HG03565 (cell line): ENCODE data around the gene SERPINE2.

Source experiments
- ATAC-seq: cut with Tn5 transposase; IDR thresholded peaks from one replicate; pipeline ENCODE4 v1.9.1; 2021; ENCODE audit warnings: mild to moderate bottlenecking, moderate library complexity; ENCODE audit not compliant: unreplicated experiment

SERPINE2 gene

GRCh38 chr2:224055101-224055500 is 16.0 kb upstream of the SERPINE2 start:
- ATAC-seq, result no peak

GRCh38 chr2:224046752-224047151 is 7.7 kb upstream of the SERPINE2 start:
- no peak for ATAC-seq

GRCh38 chr2:224042191-224042696 is 3.2 kb upstream of the SERPINE2 start:
- ATAC-seq, result no peak

GRCh38 chr2:224041554-224041953 is 2.5 kb upstream of the SERPINE2 start:
- no peak for ATAC-seq

- ATAC-seq, result no peak
Measured at GRCh38 chr2:224040753-224041152, 1.7 kb upstream of the SERPINE2 start.

GRCh38 chr2:224039770-224040440 is 819 bp upstream of the SERPINE2 start:
- ATAC-seq, result no peak

GRCh38 chr2:224038830-224039079 is 331 bp downstream of the SERPINE2 start:
- ATAC-seq, result peak; percentile 30

- peak; percentile 31 for ATAC-seq
Measured at GRCh38 chr2:224038049-224038829, 847 bp downstream of the SERPINE2 start.

GRCh38 chr2:224036731-224037361 is 2.2 kb downstream of the SERPINE2 start:
- ATAC-seq, result no peak

- no peak for ATAC-seq
Measured at GRCh38 chr2:224034017-224034416, 5.1 kb downstream of the SERPINE2 start.

GRCh38 chr2:224033601-224034000 is 5.5 kb downstream of the SERPINE2 start:
- ATAC-seq, result no peak

- no peak for ATAC-seq
Measured at GRCh38 chr2:224032283-224032682, 6.8 kb downstream of the SERPINE2 start.

GRCh38 chr2:224031358-224031970 is 7.6 kb downstream of the SERPINE2 start:
- no peak for ATAC-seq

GRCh38 chr2:224030786-224031185 is 8.3 kb downstream of the SERPINE2 start:
- no peak for ATAC-seq

GRCh38 chr2:224029876-224030275 is 9.2 kb downstream of the SERPINE2 start:
- no peak for ATAC-seq

- no peak for ATAC-seq
Measured at GRCh38 chr2:224027931-224028330, 11.2 kb downstream of the SERPINE2 start.

GRCh38 chr2:224027070-224027469 is 12.0 kb downstream of the SERPINE2 start:
- no peak for ATAC-seq

- peak; percentile 95 for ATAC-seq
Measured at GRCh38 chr2:224025874-224026273, 13.2 kb downstream of the SERPINE2 start.

- ATAC-seq, result no peak
Measured at GRCh38 chr2:224024270-224024669, 14.8 kb downstream of the SERPINE2 start.

- ATAC-seq, result no peak
Measured at GRCh38 chr2:224023188-224023587, 15.9 kb downstream of the SERPINE2 start.

- ATAC-seq, result no peak
Measured at GRCh38 chr2:224022486-224022885, 16.6 kb downstream of the SERPINE2 start.

GRCh38 chr2:224020523-224020922 is 18.6 kb downstream of the SERPINE2 start:
- no peak for ATAC-seq
